ENCODE measurements around the gene SLC24A3. TPM values are rescaled to one million over a fixed set of nuclear protein-coding genes. Genes with fewer than 3 reads are reported as not detected.
"Not testable (repeated sequence)": the region's sequence is repeated elsewhere in the genome, so short reads cannot be mapped to it uniquely, and the experiment has no call there.

The SLC24A3 gene
- polyA plus RNA-seq, 3 donors = 3.0 to 4.5 (median 3.1) TPM

GRCh38 chr20:19676202-19676601 lies 463.8 kb downstream of the SLC24A3 start:
- DNase-seq = no peak

GRCh38 chr20:19677336-19677735 lies 464.9 kb downstream of the SLC24A3 start:
- DNase-seq = no peak

- DNase-seq = not testable (repeated sequence)
These were observed 466.1 kb downstream of the SLC24A3 start for GRCh38 chr20:19678591-19678990.

- DNase-seq = no peak
These were observed 467.6 kb downstream of the SLC24A3 start for GRCh38 chr20:19679900-19680495.

- DNase-seq = no peak
These were observed 469.8 kb downstream of the SLC24A3 start for GRCh38 chr20:19682249-19682648.

- no peak for DNase-seq
These were observed 470.7 kb downstream of the SLC24A3 start for GRCh38 chr20:19683188-19683587.

GRCh38 chr20:19683822-19684221 lies 471.4 kb downstream of the SLC24A3 start:
- DNase-seq = no peak

- DNase-seq = no peak
These were observed 475.8 kb downstream of the SLC24A3 start for GRCh38 chr20:19688031-19688806.

GRCh38 chr20:19690462-19690861 lies 478.0 kb downstream of the SLC24A3 start:
- no peak for DNase-seq

GRCh38 chr20:19691125-19691524 lies 478.7 kb downstream of the SLC24A3 start:
- DNase-seq = no peak

GRCh38 chr20:19692100-19692499 lies 479.7 kb downstream of the SLC24A3 start:
- no peak for DNase-seq

- DNase-seq = peak; percentile 43
These were observed 480.3 kb downstream of the SLC24A3 start for GRCh38 chr20:19692685-19693119.

GRCh38 chr20:19693508-19693907 lies 481.1 kb downstream of the SLC24A3 start:
- DNase-seq = no peak

GRCh38 chr20:19695081-19695480 lies 482.6 kb downstream of the SLC24A3 start:
- no peak for DNase-seq

GRCh38 chr20:19696620-19697019 lies 484.2 kb downstream of the SLC24A3 start:
- no peak for DNase-seq

GRCh38 chr20:19697415-19697814 lies 485.0 kb downstream of the SLC24A3 start:
- DNase-seq = no peak

GRCh38 chr20:19699180-19699971 lies 486.9 kb downstream of the SLC24A3 start:
- DNase-seq = no peak

GRCh38 chr20:19701429-19701828 lies 489.0 kb downstream of the SLC24A3 start:
- DNase-seq = no peak

- DNase-seq = no peak
These were observed 494.0 kb downstream of the SLC24A3 start for GRCh38 chr20:19706463-19706862.

GRCh38 chr20:19709635-19710335 lies 497.3 kb downstream of the SLC24A3 start:
- no peak for DNase-seq

GRCh38 chr20:19710336-19711120 lies 498.1 kb downstream of the SLC24A3 start:
- no peak for DNase-seq
